ENCODE results near the gene HM13.
"Not testable (repeated sequence)": the region's sequence is repeated elsewhere in the genome, so short reads cannot be mapped to it uniquely, and the experiment has no call there.

Gene HM13

GRCh38 chr20:31514154-31515071, at the start of gene HM13:
TSS of gene HM13 (plus strand) at chr20:31514442. CDS start at chr20:31514552, 110 bp downstream.
- FAIRE-seq, result no peak

DNA sequence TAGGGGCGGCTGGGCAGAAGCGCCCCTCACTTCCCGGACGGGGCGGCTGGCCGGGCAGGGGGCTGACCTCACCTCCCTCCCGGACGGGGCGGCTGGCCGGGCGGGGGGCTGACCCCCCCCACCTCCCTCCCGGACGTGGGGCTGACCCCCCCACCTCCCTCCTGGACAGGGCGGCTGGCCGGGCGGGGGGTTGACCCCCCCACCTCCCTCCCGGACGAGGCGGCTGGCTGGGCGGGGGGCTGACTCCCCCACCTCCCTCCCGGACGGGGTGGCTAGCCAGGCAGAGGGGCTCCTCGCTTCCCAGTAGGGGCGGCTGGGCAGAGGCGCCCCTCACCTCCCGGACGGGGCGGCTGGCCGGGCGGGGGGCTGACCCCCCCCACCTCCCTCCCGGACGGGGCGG, 43.3 kb upstream of the HM13 start:
- not testable (repeated sequence) for FAIRE-seq

DNA sequence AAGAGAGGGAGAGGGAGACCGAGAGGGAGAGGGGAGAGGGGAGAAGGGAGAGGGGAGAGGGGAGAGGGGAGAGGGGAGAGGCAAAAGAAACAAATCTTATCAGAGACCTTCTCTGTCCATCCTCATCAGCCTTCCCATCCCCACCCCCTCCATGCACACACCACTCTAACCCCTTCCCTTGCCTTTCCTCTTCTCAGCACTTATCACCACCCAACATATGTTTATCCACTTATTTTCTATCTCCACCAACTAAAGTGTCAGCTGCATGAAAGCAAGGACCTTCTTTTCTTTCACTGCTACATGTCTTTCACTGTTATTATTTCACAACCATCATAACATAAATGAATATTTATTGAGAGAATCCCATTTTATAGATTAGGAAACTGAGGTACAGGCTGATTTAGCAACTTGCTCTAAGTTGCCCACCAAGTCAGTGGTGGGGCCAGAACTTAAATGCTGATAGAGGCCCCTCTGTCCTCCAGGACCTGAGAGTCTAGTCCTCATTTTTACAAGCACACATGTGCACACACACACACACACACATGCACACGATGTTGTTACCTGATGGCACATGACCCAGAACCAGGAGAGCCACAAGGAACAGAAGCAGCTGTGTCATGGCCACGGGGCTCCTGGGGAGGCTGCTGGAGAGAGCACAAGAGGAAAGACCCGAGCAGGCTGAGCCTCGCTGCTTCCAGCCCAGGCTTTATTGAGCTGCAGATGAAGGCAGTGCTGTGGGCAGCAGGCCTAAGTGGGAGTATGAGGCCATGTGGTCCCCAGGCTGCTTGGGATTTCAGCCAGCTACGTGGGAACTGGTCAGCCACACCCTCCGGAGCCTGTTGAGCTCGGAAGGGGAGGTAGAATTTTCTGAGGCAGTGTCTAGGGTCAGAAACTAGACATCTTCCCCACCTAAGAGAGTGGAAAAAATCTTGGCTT, 41.6 kb upstream of the HM13 start:
- no peak for FAIRE-seq

GRCh38 chr20:31473331-31474096, 40.7 kb upstream of the HM13 start:
- no peak for FAIRE-seq

DNA sequence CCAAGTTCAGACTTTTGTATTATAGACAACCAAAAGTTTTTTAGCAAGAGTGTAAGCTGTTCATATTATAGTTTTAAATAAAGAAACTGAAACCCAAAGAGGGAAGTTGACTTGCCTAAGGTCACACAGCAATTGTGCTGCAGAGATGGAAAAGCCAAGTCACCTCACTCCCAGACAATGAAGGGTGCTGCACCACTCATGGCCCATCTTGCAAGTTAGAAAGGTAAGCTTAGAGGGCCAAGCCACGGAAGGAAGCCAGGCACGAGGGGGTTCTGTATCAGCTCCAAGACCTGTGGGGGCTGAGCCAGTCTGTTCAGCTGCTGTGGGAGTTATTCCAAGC, 40.2 kb upstream of the HM13 start:
- FAIRE-seq, result no peak

GRCh38 chr20:31474758-31475427, 39.3 kb upstream of the HM13 start, which contains the start of the genes DEFB124 and REM1:
TSS of gene DEFB124 (minus strand) at chr20:31475127. CDS start at chr20:31473013, 2,114 bp downstream.
TSS of gene REM1 (plus strand) at chr20:31475288. CDS start at chr20:31476446, 1,158 bp downstream.
- FAIRE-seq, result no peak

GRCh38 chr20:31475472-31476293, 38.6 kb upstream of the HM13 start:
- FAIRE-seq, result no peak

DNA sequence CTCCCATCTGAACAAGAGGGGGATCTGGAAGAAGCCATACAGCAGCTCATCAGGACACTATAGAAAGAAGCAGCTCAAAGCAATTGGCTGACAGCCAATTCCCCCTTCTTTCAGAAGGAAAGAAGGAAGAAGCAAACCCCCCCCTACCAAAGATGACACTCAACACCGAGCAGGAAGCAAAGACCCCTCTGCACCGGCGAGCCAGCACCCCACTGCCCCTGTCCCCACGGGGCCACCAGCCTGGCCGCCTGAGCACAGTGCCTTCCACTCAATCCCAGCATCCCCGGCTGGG, 38.0 kb upstream of the HM13 start:
- no peak for FAIRE-seq

- FAIRE-seq, result no peak
Observed at GRCh38 chr20:31476643-31477215, 37.5 kb upstream of the HM13 start.

- no peak for FAIRE-seq
Observed at GRCh38 chr20:31484001-31484400, 30.2 kb upstream of the HM13 start.

GRCh38 chr20:31485450-31486339, 28.5 kb upstream of the HM13 start:
- FAIRE-seq, result no peak

DNA sequence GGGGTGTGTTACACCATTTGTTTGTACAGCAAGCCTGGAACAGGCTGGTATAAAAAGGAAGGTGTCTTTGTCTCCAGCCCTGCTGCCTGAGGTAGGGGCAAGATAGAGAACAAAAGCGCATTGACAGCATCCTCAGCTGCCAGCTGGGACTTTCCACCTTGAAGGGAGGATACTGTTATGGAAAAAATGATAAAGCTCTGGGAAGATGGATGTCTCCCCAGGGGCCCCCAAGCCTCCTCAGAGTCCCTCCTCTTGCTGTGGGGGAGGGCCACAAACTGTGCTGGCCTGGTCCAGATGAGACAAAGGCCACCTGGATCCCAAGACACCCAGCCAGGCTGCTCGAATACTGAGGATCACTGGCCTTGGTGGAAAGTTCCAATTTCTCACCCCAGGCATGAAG, 26.1 kb upstream of the HM13 start:
- FAIRE-seq, result no peak

DNA sequence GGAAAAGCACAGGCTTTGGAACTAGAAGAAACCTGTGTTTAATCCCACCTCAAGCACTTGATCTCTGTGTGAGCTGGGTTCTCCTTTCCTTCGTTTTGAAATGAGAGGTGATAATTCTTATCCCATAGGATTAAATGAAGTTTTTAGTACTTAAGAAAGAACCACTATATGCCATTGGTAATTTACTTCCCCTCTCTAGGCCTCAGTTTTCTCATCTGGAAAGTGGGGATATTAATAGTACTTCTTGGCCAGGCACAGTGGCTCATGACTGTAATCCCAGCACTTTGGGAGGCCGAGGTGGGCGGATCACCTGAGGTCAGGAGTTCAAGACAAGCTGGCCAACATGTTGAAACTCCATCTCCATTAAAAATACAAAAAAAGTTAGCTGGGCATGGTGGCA, 25.1 kb upstream of the HM13 start:
- no peak for FAIRE-seq

- no peak for FAIRE-seq
Observed at GRCh38 chr20:31490752-31491151, 23.5 kb upstream of the HM13 start.

DNA sequence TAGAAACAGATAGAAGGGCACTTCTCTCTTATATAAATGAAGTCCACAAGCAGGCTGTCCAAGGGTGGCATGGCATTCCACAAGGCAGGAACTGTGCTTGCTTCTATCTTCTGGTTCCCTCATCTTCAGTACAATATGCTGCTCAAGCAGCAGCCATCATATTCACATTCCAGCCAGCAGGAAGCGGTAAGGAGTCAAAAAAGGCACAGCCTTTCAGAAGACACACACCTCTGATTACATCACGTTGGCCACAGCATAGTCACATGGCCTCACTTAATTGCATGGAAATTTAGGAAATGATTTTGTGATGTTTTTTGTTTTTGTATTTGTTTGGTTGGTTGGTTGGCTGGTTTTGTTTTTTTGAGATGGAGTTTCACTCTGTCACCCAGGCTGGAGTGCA, 20.1 kb upstream of the HM13 start:
- no peak for FAIRE-seq

DNA sequence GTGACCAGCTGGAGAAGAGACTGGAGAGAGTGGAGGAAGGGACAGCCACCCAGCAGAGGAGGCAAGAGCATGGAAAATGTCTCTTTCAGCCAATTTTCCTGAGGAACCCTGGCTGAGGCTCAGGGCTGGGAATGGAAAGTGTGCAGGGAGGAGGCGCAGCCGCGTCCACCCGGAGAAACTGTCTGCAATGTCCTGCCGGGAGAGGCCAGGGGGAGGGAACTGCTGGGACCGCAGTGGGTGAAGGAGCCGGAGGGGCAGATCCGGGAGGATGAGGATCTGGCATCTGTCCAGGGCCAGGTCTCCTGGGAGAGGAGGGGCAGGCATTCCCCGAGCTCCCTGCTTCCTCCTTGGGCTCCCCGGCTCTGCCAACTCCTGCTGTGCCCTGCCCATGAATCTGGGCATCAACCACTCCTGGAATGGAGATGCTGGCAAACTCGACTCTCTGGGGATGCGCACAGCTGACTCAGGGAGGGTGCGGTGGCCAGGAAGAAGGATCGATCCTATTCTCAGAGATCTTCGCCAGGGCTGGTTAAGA, 17.4 kb upstream of the HM13 start:
- no peak for FAIRE-seq

DNA sequence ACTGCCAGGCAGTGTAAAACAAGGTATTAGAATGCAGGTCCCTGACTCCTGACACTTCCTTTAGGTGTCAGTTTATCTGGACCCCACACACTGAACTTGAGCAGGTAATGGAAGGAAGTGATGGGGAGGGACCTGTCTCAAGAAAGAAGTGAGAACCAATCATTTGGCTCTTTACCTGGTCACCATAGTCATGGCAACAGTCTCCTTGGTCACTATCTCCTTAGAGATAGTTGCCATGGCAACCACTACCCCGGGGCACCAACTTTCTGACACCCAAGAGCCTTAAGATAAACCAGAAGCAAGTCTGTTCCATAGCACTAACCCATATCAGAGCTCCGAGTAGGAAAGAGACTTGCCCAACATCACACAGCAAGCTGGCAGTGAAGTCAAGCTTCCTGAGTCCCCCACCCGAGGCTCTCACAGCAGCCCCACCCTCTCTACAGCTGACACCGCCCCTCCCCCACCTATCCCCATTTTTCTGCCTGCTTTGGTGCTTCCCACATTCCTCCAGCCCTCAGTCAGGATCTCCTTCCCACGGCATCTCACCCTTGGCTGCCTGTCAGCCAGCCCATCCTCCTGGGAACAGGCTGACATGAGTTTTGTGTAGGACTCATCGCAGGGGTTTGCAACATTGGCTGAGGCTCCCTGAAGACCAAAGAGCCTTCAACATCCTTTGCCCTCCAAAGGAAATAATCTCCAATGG, 16.3 kb upstream of the HM13 start:
- FAIRE-seq, result no peak

DNA sequence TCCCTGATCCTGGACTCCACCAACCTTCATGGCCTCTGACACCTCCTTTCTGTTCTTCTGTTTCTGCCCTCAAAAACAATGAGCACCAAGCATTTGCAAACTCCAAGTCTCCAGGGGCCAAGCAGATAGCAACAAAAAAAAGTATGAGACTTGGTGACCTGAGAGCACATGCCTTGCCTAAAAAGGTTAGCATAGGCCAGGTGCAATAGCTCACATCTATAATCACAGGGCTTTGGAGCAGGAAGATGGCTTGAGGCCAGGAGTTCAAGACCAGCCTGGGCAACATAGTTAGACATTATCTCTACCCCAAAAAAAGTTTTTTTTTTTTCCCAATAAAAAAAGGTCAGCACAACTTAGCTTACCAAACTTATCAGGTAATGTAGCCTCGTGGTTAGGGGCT, 13.7 kb upstream of the HM13 start:
- no peak for FAIRE-seq

Data from G401.6 (cell line).